ENCODE results near the gene ATG16L2.
"Not testable (repeated sequence)": the region's sequence is repeated elsewhere in the genome, so short reads cannot be mapped to it uniquely, and the experiment has no call there.

The ATG16L2 gene

GRCh38 chr11:72778535-72779494, 35.4 kb upstream of the ATG16L2 start:
- intact Hi-C loops (cut with DNase I), result no loop called here
- DNase-seq, result no peak

- DNase-seq, result no peak
- intact Hi-C loops (cut with DNase I), result no loop called here
Observed at GRCh38 chr11:72779495-72780128, 34.6 kb upstream of the ATG16L2 start.

- intact Hi-C loops (cut with DNase I), result no loop called here
- DNase-seq, result no peak
Observed at GRCh38 chr11:72780296-72781062, 33.7 kb upstream of the ATG16L2 start.

- no peak for DNase-seq
- intact Hi-C loops (cut with DNase I), result no loop called here
Observed at GRCh38 chr11:72781063-72781312, 33.2 kb upstream of the ATG16L2 start.

- intact Hi-C loops (cut with DNase I), result no loop called here
- peak in 18 of 42 donors; percentile 37 to 79 (median 49) for DNase-seq
Observed at GRCh38 chr11:72781313-72782080, 32.7 kb upstream of the ATG16L2 start.

- intact Hi-C loops (cut with DNase I), result no loop called here
- peak in 7 of 42 donors; percentile 23 to 49 (median 37) for DNase-seq
Observed at GRCh38 chr11:72782081-72782920, 31.9 kb upstream of the ATG16L2 start.

GRCh38 chr11:72783144-72783905, 30.9 kb upstream of the ATG16L2 start:
- no peak for DNase-seq

GRCh38 chr11:72784662-72785061, 29.5 kb upstream of the ATG16L2 start:
- DNase-seq, result no peak
- intact Hi-C loops (cut with DNase I), result no loop called here

More at GRCh38 chr11:72783144-72783905, 30.9 kb upstream of the ATG16L2 start:
- intact Hi-C loops (cut with DNase I), result no loop called here

- intact Hi-C loops (cut with DNase I), result no loop called here
- DNase-seq, result no peak
Observed at GRCh38 chr11:72786305-72787215, 27.7 kb upstream of the ATG16L2 start.

GRCh38 chr11:72787216-72788104, 26.8 kb upstream of the ATG16L2 start:
- intact Hi-C loops (cut with DNase I), result no loop called here
- DNase-seq, result no peak

GRCh38 chr11:72788241-72788640, 26.0 kb upstream of the ATG16L2 start:
- intact Hi-C loops (cut with DNase I), result no loop called here
- DNase-seq, result peak in 34 of 42 donors; percentile 35 to 93 (median 72)

GRCh38 chr11:72789493-72790131, 24.6 kb upstream of the ATG16L2 start:
- intact Hi-C loops (cut with DNase I), result no loop called here
- DNase-seq, result peak; percentile 43 to 95 (median 72)

- intact Hi-C loops (cut with DNase I), result not testable (repeated sequence)
Observed at GRCh38 chr11:72791228-72791627, 23.0 kb upstream of the ATG16L2 start.

GRCh38 chr11:72792437-72793021, 21.7 kb upstream of the ATG16L2 start:
- intact Hi-C loops (cut with DNase I), result loop anchor here (2.0 kb wide), 1 partner anchor 68 kb away; no protein-coding TSS in a partner anchor
- DNase-seq, result no peak

More at GRCh38 chr11:72791228-72791627, 23.0 kb upstream of the ATG16L2 start:
- DNase-seq, result not testable (repeated sequence)

Measured in head of caudate nucleus (tissue), 42 donors.